HUDEP-2 (cell line): ENCODE measurements around the gene EDEM3.

Experiments used
- DNase-seq, 76 experiments: peaks; one replicate each; lab custom pipeline; 2025; ENCODE audit not compliant: unreplicated experiment in 76 of 76; lab: John Stamatoyannopoulos, UW

The EDEM3 gene

GRCh38 chr1:184641894-184642293, 112.8 kb downstream of the EDEM3 start:
- no peak for DNase-seq

DNA sequence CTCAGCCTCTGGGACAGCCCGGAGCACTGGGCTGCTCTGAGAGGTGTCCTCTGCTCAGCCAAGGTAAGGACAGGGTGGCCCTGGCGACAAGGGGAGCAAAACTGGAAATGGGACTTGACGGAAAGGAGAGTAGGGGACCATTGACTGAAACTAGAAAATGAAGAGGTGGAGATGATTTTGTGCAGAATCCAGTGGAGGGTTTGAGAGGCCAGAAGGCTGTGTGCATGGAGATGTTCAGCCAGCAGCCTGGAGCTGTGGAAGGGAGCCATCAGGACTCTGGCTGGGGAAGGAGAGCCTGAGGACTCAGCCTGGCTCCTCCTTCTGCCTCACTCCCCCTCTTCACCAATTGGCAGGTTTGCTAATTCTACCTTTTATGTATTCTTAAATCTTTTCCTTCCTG, 114.2 kb downstream of the EDEM3 start:
- no peak for DNase-seq
